Measurements from ENCODE around the gene SPATC1L.

SPATC1L gene

DNA sequence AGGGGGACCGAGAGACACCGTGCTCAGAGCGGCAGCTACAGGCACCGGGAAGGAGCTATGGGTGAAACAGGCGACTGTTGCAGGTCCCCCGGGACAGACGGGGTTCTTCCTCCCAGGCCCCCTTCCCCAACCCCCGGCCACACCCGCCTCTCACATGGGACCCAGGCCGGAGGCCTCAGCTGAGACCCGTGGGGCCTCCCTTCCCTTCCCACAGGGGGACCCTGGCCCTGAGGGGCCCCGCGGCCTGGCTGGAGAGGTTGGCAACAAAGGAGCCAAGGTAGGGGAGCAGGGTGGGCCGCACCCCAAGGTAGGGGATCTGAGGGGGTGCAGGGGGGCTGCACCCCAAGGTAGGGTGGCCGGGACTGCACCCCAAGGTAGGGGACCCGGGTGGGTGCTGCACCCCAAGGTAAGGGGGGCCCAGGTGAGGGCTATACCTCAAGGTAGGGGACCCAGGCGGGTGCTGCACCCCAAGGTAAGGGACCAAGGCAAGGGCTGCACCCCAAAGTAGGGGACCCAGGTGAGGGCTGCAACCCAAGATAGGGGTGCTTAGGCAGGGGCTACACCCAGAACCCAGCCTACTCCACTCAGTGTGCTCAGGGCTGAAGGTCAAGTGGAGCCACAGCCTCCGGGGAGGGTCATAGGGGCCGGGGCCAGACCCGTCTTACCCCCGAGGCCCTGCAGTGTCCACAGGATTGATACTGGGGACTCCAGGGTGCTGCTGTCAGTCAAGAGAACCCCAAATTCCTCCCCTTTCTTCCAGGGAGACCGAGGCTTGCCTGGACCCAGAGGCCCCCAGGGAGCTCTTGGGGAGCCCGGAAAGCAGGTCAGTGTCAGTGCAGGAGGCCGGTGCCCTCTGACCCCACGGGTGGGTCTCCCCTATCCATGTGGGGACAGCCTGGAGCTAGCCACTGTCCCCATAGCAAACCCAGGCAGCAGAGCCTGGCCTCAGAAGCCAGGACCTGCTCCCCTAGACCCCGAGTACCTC, 63.7 kb downstream of the SPATC1L start:
- no peak for DNase-seq (ENCODE audit: low read depth)

DNA sequence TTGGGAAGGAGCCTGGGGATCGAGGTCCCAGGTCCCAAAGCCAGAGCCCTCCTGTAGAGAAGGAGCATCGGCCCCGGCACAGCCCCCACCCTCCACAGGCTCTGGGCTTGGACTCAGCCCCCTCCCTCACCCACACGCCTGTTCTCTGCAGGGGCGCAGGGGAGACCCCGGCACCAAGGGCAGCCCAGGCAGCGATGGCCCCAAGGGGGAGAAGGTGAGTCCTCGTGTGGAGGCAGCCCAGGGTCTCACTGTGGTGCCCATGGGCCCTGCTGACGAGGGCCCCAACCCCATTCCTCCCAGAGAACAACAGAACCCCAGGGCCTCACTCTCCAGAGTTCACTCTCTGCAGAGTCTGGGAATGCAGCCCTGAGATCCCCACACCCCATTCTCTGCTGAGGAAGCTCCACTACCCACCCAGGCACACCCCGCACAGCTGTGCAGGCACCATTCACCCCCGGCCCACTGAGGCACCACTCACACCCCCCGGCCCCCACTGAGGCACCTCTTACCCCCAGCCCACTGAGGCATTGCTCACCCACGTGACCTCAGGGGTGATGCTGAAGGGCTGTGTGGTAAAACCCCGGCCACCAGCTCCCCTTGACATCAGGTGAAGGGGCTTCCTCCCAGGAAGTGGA, 64.5 kb downstream of the SPATC1L start:
- no peak for DNase-seq (ENCODE audit: low read depth)

DNA sequence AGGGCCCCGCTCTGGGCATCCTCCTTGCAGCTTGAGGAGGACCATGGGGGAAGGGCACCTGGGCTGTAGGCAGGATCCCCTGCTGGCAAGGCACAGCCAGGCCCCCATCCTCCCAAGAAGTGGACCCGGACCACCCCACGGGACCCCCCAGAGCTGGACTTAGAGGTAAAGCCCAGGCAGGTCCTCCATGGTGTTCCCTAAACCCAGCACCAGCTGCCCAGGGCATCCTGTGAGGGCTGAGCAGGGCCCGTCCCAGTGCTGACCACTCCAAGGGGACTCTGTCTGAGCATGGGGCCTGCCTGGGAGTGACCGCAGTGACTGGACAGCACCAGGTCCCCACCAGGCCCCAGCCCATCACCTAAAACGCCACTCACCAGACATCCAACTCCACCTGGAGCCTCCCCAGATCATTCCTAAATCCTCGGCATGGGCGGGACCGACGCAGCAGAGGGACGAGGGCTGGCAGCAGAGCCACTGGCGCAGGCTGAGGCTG, 65.1 kb downstream of the SPATC1L start:
- no peak for DNase-seq (ENCODE audit: low read depth)

DNA sequence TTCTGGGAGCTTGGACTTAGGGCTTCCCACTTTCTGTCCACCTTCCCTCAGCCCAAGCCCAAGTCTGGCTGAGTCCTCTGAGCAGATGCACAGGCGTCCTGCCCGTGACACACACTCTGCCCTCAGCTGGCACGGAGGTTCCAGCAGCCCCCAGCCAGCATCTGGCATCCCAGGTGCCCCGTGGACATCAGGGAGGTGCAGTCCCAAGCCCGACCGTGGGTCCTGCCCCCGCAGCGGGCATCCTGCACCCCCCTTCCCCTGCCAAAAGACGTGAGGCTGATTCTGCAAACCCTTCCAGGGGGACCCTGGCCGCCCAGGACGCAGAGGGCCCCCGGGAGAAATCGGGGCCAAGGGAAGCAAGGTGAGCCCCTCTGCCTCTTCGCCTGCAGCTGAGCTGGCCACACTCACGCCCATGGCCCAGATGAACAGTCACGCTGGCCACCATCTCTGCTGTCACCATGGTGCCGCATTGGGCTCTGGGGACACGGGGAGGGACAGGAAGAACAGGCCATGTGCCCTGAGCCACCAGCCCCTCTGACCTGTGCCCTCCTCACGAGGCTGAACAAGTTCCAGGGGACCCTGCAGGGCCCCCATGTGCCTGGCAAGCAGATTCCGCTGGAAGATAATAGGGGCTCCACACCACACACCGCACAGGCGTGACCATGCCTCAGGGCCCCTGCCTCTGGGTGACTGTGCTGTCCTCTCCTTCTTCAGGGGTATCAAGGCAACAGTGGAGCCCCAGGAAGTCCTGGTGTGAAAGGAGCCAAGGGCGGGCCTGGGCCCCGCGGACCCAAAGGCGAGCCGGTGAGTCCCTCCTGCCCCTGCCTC, 65.7 kb downstream of the SPATC1L start:
- no peak for DNase-seq (ENCODE audit: low read depth)

DNA sequence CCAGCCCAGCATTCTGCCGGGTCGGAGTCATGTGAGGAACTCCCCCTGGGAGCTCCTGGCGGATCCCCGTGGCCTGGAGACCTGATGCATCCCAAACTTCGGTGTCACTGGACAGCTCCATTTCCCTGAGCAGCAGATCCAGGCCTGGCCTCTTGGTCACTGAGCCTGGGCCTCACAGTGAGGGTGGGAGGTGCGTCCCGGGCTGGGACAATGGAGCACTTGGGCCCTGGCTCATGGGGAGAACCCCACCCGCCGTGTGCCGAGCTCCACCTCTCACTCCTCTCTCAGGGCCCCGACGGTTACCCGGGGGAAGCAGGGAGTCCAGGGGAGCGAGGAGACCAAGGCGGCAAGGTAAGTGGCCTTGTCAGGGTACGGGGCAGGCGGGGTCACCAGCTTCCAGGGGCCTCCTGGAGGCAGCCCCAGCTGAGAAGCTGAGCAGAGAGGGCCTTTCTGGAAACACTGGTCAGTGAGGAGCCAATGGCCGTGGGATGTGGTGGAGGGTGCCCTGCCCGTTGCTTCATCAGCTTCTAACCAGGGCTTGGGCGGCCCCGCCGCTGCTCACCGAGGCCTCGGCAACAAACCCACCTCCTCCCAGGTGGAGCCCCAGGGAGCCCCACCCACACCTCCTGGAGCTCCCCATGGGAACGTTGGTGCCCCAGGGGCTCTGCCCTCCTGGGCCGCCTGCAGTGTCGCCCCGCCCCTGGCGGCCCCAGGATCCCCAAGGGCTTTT, 66.5 kb downstream of the SPATC1L start:
- no peak for DNase-seq (ENCODE audit: low read depth)

DNA sequence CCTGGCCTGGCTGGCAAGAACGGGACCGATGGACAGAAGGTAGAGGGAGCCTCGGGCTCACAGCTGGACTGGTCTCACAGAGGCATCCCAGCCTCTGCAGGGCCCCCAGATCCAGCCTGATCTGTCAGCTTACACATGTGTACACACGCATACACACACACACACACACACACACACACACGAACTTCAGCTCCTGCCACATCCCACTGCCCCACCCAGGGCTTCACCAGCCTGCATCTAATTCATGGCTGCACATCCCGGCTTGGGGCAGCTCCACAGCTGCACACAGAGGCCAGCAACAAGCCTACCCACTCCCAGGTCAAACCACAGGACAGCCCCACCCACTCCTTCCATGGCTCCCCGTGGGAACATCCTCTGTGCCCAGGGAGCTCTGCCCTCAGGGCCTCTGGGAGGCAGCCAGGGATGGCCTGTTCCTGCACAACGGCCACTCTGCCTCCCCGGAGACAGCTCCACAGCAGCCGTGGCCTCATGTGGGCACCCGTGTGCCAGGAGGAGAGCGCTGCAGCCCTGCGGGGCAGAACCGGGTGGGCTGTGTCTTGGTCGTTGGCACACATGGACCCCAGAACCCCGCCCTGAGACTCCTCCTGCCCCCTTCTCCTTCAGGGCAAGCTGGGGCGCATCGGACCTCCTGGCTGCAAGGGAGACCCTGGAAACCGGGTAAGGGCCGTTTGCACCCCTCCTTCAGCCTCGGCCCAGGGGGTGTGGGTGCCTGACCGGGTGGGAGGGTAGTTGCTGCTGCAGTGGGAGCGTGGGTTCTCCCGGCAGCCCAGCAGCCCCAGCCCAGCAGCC, 67.3 kb downstream of the SPATC1L start:
- peak; percentile 84 for DNase-seq (ENCODE audit: low read depth)

DNA sequence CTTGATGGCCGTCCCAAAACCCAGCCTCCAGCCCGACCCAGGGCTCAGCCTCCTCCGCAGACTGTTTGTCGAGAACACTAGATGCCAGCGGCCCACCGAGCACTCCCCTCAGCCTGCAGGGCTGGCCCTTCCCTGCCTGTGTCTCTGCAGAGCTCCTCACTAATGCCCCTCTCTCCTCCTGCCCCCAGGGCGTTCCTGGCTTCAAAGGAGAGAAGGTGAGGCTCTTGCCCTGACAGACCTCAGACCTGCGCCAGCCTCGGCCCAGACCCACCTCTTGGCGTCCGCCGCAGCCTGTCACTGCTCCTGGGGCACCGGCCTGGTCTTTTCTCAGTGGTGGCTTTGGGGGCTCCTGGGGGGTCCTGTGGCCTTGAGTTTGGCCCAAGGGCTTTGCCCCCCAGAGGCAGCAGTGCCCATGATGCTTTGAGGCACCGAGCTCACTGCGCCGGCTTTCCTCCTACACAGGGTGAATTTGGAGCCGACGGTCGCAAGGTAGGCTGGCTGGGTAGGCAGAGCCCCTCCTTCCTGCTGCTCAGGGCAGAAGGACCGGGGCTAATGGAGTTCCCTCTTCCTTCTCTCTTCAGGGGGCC, 68.0 kb downstream of the SPATC1L start:
- no peak for DNase-seq (ENCODE audit: low read depth)

DNA sequence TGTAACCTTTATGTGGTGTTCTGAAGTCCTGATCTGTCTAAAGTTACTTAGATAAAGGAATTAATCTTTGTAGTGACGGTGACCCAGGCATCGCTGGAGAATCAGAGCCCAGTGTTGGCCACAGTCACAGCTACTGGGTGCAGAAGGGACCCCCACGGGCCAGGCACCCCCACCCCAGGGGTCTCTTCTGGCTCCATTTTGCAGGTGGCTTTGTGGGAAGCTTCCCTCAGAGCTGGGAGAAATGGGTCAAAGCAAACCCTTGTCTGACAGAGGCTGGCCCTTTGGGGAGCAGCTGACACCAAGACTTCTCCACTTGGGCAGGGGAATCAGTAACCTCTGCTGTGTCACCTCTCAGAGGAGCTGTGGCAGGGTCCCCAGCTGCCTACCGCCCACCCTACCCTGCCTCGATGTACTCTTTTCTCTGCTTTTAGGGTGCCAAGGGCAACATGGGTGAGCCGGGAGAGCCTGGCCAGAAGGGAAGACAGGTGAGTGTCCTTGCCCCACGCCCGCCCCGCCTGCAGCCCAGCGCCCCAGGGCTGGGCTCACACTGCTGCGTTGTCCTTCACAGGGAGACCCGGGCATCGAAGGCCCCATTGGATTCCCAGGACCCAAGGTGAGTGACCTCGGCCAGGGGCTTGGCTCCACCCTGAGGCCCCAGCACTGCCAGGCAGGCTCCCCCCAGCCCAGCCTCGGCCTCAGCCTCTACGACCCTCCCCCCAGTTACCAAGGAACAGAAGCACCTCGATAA, 68.6 kb downstream of the SPATC1L start:
- DNase-seq (ENCODE audit: low read depth) = no peak

DNA sequence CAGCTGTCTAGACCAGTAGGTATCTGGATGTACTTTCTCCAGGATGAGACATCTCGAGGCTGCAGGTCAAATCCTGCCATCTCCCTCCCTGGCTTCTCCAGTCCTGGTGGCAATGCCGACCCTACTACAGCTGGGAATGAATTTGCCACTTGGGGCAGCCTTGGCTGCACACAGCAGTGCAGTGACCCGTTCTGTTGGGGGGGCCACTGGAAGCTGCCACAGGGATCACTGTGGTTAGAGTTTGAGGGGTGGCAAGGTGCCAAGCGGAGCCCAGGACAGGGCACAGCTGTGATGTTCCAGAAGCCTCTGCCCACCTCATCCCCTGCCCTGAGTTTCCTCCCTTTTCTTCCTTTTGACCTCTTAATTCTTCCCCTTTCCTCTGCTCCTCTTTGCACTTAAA, 69.3 kb downstream of the SPATC1L start:
- DNase-seq (ENCODE audit: low read depth) = no peak

DNA sequence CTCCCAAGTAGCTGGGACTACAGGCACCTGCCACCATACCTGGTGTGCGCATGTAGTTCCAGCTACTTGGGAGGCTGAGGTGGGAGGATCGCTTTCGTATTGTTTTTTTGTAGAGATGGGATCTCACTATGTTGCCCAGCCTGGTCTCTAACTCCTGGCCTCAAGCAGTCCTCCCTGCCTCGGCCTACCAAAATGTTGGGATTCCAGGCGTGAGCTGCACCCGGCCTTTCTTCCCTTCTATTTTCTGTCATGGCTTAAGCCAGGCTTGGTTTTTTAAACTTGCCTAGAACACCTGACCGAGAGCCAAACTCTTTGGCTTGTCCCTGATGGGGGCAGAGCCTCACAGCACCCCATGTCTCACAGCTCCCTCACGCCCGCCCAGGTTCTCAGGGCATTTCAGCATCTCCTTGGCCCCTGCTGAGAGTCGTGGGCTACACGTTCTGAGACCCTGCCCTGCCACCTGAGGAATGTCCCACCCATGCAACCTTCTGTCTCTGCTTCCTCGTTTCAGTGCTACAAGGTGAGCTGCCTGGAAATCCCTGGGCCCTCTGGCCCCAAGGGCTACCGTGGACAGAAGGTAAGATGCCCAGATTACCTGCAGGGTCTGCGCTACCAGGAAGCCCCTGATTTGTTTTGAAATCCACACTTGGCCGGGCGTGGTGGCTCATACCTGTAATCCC, 70.6 kb downstream of the SPATC1L start:
- DNase-seq (ENCODE audit: low read depth) = no peak

DNA sequence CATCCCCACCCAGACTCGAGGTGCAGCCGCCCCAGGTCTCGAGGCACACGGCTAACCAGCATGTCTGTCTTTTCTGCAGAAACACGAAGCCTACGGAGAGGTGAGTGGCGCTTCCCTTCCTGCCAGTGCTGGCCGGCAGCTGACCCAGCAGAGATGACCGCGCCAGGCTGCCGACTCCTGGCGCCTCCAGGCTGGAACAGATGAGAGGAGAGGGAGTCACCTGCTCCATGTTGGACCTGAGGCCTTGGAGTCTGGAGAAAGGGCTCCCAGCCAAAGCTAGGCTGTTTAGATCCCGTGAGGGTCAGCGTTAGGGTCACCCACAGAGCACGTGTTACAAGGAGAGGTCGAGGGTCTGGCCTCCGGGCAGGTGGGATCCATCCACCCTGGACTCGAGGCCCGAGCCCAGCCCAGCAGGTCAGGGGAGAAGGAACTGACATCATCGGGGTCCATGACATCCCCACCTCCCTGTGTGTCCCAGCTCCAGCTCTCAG, 71.5 kb downstream of the SPATC1L start:
- DNase-seq (ENCODE audit: low read depth) = no peak

DNA sequence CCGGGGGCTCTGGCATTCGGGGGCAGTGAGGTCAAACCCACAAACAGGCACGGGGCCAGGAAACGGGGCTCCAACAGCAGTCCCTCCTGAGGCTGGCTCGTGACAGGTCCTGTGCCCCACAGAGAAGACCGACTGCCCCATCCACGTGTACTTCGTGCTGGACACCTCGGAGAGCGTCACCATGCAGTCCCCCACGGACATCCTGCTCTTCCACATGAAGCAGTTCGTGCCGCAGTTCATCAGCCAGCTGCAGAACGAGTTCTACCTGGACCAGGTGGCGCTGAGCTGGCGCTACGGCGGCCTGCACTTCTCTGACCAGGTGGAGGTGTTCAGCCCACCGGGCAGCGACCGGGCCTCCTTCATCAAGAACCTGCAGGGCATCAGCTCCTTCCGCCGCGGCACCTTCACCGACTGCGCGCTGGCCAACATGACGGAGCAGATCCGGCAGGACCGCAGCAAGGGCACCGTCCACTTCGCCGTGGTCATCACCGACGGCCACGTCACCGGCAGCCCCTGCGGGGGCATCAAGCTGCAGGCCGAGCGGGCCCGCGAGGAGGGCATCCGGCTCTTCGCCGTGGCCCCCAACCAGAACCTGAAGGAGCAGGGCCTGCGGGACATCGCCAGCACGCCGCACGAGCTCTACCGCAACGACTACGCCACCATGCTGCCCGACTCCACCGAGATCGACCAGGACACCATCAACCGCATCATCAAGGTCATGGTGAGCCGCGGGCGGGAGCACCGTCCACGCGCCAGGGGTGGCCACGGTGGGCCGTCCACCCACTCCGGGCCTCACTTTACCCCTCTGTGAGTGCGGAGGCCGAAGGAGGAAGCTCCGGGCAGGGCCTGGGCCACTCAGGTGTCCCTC, 72.2 kb downstream of the SPATC1L start:
- DNase-seq (ENCODE audit: low read depth) = no peak

DNA sequence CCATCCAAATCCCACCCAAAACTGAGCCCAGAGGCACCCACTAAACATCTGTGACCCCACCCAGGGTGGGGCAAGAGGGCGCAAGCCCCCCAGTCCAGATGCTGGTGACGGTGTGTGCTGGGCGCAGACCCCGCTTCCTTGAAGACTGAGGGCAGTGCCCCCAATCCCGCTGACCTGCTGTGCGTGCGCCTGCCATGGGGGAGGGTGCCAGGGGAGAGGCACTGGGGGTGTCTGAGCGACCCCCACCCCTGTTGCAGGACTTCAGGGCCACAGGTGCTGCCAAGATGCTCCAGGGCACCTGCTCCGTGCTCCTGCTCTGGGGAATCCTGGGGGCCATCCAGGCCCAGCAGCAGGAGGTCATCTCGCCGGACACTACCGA, 73.1 kb downstream of the SPATC1L start:
- DNase-seq (ENCODE audit: low read depth) = no peak

Data from EH (cell line).